ENCODE measurements around the gene ZSCAN1.

Gene ZSCAN1

DNA sequence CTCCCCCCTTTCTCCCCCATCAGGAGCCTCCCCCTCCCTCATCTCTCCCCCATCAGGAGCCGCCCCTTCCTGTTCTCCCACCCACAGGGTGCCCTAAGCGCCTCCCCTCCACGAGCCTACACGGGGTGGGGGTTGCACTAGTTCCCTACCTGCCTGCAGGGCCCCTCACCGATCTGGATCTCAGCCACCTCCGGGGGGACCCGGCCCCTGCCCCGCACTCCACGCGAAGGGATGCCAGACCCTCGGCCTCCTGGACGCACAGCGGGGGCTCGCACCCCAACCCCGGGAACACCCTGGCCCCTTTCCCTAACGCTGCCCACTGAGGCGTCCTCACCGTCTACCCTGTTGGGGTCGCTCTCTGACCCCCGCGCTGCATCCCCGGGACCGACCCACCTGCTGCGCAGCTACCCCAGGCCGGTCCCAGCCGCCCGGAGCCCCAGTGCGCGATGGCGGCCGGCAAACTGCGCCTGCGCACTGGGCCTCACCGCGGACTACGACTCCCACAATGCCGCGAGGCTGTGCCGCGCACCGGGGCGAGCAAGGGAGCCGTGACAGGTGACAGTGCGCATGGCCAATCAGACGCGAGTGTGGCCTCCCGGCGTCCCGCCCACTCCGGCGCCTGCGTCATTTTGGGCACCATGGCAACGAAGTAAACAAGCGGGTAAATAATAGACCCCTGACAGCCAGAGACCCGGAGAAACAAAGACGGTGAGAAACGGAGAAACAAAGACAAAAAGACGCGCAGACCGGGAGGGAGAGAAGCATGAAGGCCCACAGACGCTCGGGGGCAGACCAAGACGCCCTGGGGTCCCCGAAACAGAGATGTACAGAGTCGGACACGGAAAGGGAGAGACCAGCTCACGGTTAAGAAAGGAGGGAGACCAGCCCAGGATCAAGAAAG lies 64.2 kb downstream of the ZSCAN1 start, which contains the start of gene ZSCAN18:
TSS of gene ZSCAN18 (minus strand) at position 451 of the 901 bp plus-strand sequence. CDS start 7,964 bp downstream, outside the sequence.
- H3K27me3 Mint-ChIP-seq: no peaks in the 10 kb centered on the region
- intact Hi-C loops (cut with micrococcal nuclease): loop anchor here (5.0 kb wide), 1 partner anchor 96 kb away; the partner anchor contains the start of gene ZNF606
- H3K27ac Mint-ChIP-seq: peak within 1 kb of the TSS; percentile 98
- peaks cover 16% of the 10 kb centered on the region for H3K4me1 Mint-ChIP-seq (ENCODE audit: low read depth)
- H3K9me3 Mint-ChIP-seq: peaks cover 80% of the 10 kb centered on the region
- H3K36me3 Mint-ChIP-seq (ENCODE audit: low read depth): peaks cover 38% of the 10 kb centered on the region
- H3K4me3 Mint-ChIP-seq: peak within 1 kb of the TSS; percentile 85

DNA sequence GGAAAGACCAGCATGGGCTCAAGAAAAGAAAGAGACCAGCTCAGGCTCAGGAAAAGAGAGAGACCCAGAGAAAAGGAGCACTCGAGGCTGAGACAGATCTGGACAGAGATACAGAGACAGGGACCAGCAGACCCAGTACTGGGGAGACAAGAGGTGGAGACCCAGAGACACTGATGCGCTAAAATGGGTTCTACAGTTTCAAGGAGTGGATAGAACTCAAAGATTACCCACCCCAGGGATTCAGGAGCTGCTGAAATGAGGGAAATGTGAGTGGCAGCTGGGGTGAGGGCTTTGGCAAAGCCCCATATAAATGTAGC lies 64.8 kb downstream of the ZSCAN1 start:
- peak overlapping the region; percentile 98 for H3K27ac Mint-ChIP-seq
- peak overlapping the region; percentile 85 for H3K4me3 Mint-ChIP-seq
- H3K9me3 Mint-ChIP-seq: peaks cover 80% of the 10 kb centered on the region
- H3K27me3 Mint-ChIP-seq: no peaks in the 10 kb centered on the region
- intact Hi-C loops (cut with micrococcal nuclease): loop anchor here (5.0 kb wide), 1 partner anchor 96 kb away; the partner anchor contains the start of gene ZNF606
- peaks cover 33% of the 10 kb centered on the region for H3K36me3 Mint-ChIP-seq (ENCODE audit: low read depth)
- H3K4me1 Mint-ChIP-seq (ENCODE audit: low read depth): peaks cover 16% of the 10 kb centered on the region
